ENCODE data around the gene STRN. TPM values are rescaled to one million over a fixed set of nuclear protein-coding genes. Genes with fewer than 3 reads are reported as not detected.

The STRN gene
- total RNA-seq, 2 donors from 2014 or later: 44.0 to 50.6 TPM

GRCh38 chr2:36811071-36811470 lies 155.3 kb downstream of the STRN start:
- Mint-ChIP-seq H3K4me3 (no peak overlapping the region), H3K9me3 (peaks cover 7% of the 10 kb centered on the region), H3K27ac (no peak overlapping the region), H3K27me3 (ENCODE audit: insufficient read depth) (peaks cover 2% of the 10 kb centered on the region), H3K4me1 (peaks cover 2% of the 10 kb centered on the region), H3K36me3 (ENCODE audit: low read depth) (no peaks in the 10 kb centered on the region)
- no peaks in the 10 kb centered on the region for H3K4me1 ChIP-seq (ENCODE audit: control insufficient read depth, insufficient read depth, low read length)
- no peak overlapping the region for H3K27ac ChIP-seq (ENCODE audit: low read depth, low read length)
- peaks cover 4% of the 10 kb centered on the region for H3K9me3 ChIP-seq (ENCODE audit: control insufficient read depth, low read length)
- no peak overlapping the region for H3K4me3 ChIP-seq (ENCODE audit: low read length)
- no peak overlapping the region for H3K9ac ChIP-seq (ENCODE audit: extremely low read depth, low read length, poor library complexity, severe bottlenecking)
- no peaks in the 10 kb centered on the region for H3K27me3 ChIP-seq (ENCODE audit: control insufficient read depth, insufficient read depth, low read length, poor library complexity, severe bottlenecking)
- no peaks in the 10 kb centered on the region for H3K36me3 ChIP-seq (ENCODE audit: control insufficient read depth, insufficient read depth, low read length)
- peak; percentile 23 for DNase-seq
- WGBS, 2 experiments (ENCODE audit: insufficient coverage in 1 of 2, insufficient read length in 1 of 2): 88 to 92% methylated on average over 1 to 5 of the region's 5 CpGs
- TF ChIP-seq CTCF (conservative IDR thresholded peaks at IDR 0.05): no peak

DNA sequence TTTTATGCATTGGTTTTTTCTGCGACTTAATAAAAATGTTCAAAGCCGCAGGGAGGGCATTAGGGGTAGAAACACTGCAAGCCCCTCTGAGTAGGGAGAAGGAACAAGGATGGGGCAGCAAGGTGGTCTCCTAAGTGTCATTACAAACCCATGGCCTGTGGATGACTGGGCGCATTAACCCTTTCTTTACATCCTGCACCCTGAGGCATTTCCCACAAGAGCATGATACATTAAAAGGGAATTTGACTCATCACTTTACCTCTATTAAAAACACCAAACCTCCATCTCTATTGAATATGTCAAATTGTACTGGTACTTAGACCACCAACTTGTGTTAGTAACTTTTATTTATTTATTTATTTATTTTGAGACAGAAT lies 157.3 kb downstream of the STRN start:
- Mint-ChIP-seq H3K4me1 (peaks cover 2% of the 10 kb centered on the region), H3K27ac (no peak overlapping the region), H3K4me3 (no peak overlapping the region), H3K36me3 (ENCODE audit: low read depth) (no peaks in the 10 kb centered on the region), H3K27me3 (ENCODE audit: insufficient read depth) (peaks cover 2% of the 10 kb centered on the region), H3K9me3 (peaks cover 7% of the 10 kb centered on the region)
- Histone ChIP-seq H3K4me3 (ENCODE audit: low read length) (no peak overlapping the region), H3K27me3 (ENCODE audit: control insufficient read depth, insufficient read depth, low read length, poor library complexity, severe bottlenecking) (no peaks in the 10 kb centered on the region), H3K27ac (ENCODE audit: low read depth, low read length) (no peak overlapping the region), H3K36me3 (ENCODE audit: control insufficient read depth, insufficient read depth, low read length) (no peaks in the 10 kb centered on the region), H3K9me3 (ENCODE audit: control insufficient read depth, low read length) (peaks cover 4% of the 10 kb centered on the region), H3K4me1 (ENCODE audit: control insufficient read depth, insufficient read depth, low read length) (no peaks in the 10 kb centered on the region), H3K9ac (ENCODE audit: extremely low read depth, low read length, poor library complexity, severe bottlenecking) (no peak overlapping the region)
- WGBS, 2 experiments (ENCODE audit: insufficient coverage in 1 of 2, insufficient read length in 1 of 2): 92 to 100% methylated on average over 3 of the region's 3 CpGs
- no peak for DNase-seq
- TF ChIP-seq CTCF (conservative IDR thresholded peaks at IDR 0.05): no peak

DNA sequence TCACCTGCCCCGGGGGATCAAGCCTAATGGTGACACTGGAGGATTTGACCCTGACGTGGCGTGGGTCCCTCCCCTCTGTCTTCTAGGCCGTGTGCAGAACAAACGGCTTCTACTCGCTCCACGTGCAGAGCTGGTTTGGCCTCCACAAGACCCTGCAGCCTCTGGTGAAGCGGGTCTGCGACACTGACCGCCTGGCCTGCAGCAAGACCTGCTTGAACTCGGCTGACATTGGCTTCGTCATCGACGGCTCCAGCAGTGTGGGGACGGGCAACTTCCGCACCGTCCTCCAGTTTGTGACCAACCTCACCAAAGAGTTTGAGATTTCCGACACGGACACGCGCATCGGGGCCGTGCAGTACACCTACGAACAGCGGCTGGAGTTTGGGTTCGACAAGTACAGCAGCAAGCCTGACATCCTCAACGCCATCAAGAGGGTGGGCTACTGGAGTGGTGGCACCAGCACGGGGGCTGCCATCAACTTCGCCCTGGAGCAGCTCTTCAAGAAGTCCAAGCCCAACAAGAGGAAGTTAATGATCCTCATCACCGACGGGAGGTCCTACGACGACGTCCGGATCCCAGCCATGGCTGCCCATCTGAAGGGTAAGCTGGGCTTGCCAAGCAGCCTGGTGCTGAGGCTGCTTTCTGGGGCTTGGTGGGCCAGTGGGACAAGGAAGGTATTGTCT lies 157.8 kb downstream of the STRN start:
- Histone ChIP-seq H3K27ac (ENCODE audit: low read depth, low read length) (no peak overlapping the region), H3K4me3 (ENCODE audit: low read length) (no peak overlapping the region), H3K9me3 (ENCODE audit: control insufficient read depth, low read length) (peaks cover 4% of the 10 kb centered on the region), H3K36me3 (ENCODE audit: control insufficient read depth, insufficient read depth, low read length) (no peaks in the 10 kb centered on the region), H3K4me1 (ENCODE audit: control insufficient read depth, insufficient read depth, low read length) (no peaks in the 10 kb centered on the region), H3K9ac (ENCODE audit: extremely low read depth, low read length, poor library complexity, severe bottlenecking) (no peak overlapping the region), H3K27me3 (ENCODE audit: control insufficient read depth, insufficient read depth, low read length, poor library complexity, severe bottlenecking) (no peaks in the 10 kb centered on the region)
- H3K27ac Mint-ChIP-seq: no peak overlapping the region
- TF ChIP-seq CTCF (conservative IDR thresholded peaks at IDR 0.05): no peak
- H3K4me1 Mint-ChIP-seq: peaks cover 2% of the 10 kb centered on the region
- peaks cover 2% of the 10 kb centered on the region for H3K27me3 Mint-ChIP-seq (ENCODE audit: insufficient read depth)
- DNase-seq: peak; percentile 39
- H3K36me3 Mint-ChIP-seq (ENCODE audit: low read depth): no peaks in the 10 kb centered on the region
- 95% methylated on average over 32 to 35 of the region's 35 CpGs for whole genome bisulfite sequencing, 2 experiments (ENCODE audit: insufficient coverage in 1 of 2, insufficient read length in 1 of 2)
- H3K4me3 Mint-ChIP-seq: no peak overlapping the region
- peaks cover 7% of the 10 kb centered on the region for H3K9me3 Mint-ChIP-seq
